ENCODE results near the gene SGSH.
A peak's percentile ranks its signal among the peaks of the same experiment; 100 is the strongest.

SGSH gene

GRCh38 chr17:80220054-80220735, at the start of gene SGSH, which contains the start of gene SLC26A11 (continued):
- TF ChIP-seq REST (tag by site-specific recombination; IDR thresholded peaks at IDR 0.05): no peak
- no peak for TF ChIP-seq HOXA7 (CRISPR knock-in tag; IDR thresholded peaks at IDR 0.05; ENCODE audit: borderline replicate concordance)
- TF ChIP-seq HOXD13 (CRISPR knock-in tag; IDR thresholded peaks at IDR 0.05; ENCODE audit: borderline replicate concordance): no peak
- TF ChIP-seq YY1 (tag by site-specific recombination; IDR thresholded peaks at IDR 0.05): peak; percentile 78
- TF ChIP-seq ZSCAN30 (tag by site-specific recombination; IDR thresholded peaks at IDR 0.05): no peak
- TF ChIP-seq ZBTB20 (tag by site-specific recombination; IDR thresholded peaks at IDR 0.05): peak; percentile 59; the same call in 1 of the 2 replicates
- TF ChIP-seq KLF17 (tag by site-specific recombination; IDR thresholded peaks at IDR 0.05): 0 out of 2 replicates have a peak, but pooled peaks have one; percentile 19
- no peak for TF ChIP-seq ZNF362 (tag by site-specific recombination; IDR thresholded peaks at IDR 0.05)
- no peak for TF ChIP-seq ZNF704 (tag by site-specific recombination; IDR thresholded peaks at IDR 0.05)
- no peak for TF ChIP-seq KLF7 (tag by site-specific recombination; IDR thresholded peaks at IDR 0.05; ENCODE audit: borderline replicate concordance)
- TF ChIP-seq ZNF514 (tag by site-specific recombination; IDR thresholded peaks at IDR 0.05): no peak
- TF ChIP-seq YY2 (tag by site-specific recombination; IDR thresholded peaks at IDR 0.05): peak; percentile 70; the same call in 1 of the 2 replicates
- TF ChIP-seq TRIM28 (IDR thresholded peaks at IDR 0.05; ENCODE audit: borderline replicate concordance, low read length): no peak
- no peak for TF ChIP-seq ZNF248 (tag by site-specific recombination; IDR thresholded peaks at IDR 0.05)
- TF ChIP-seq ZNF513 (tag by site-specific recombination; IDR thresholded peaks at IDR 0.05): no peak
- TF ChIP-seq ZNF18 (tag by site-specific recombination; IDR thresholded peaks at IDR 0.05): no peak
- no peak for TF ChIP-seq ZNF140 (tag by site-specific recombination; IDR thresholded peaks at IDR 0.05)
- TF ChIP-seq ZNF138 (tag by site-specific recombination; IDR thresholded peaks at IDR 0.05; ENCODE audit: borderline replicate concordance): no peak
- no peak for TF ChIP-seq PRDM10 (tag by site-specific recombination; IDR thresholded peaks at IDR 0.05)
- TF ChIP-seq ZNF600 (tag by site-specific recombination; IDR thresholded peaks at IDR 0.05): peak; percentile 65
- TF ChIP-seq HOXC10 (CRISPR knock-in tag; IDR thresholded peaks at IDR 0.05): 0 out of 2 replicates have a peak, but pooled peaks have one; percentile 25
- no peak for TF ChIP-seq ZNF555 (tag by site-specific recombination; conservative IDR thresholded peaks at IDR 0.05)
- TF ChIP-seq ZBTB7A (tag by site-specific recombination; IDR thresholded peaks at IDR 0.05; ENCODE audit: low read depth): peak; percentile 81

Measured in HEK293 (cell line).